Transverse colon (tissue), 4 donors: ENCODE data around the gene BMPER. TPM values are rescaled to one million over a fixed set of nuclear protein-coding genes. Genes with fewer than 3 reads are reported as not detected.

Experiments
- DNase-seq: peaks from one replicate; pipeline ENCODE4 v3.0.0-alpha.2; 2019
- H3K27ac ChIP-seq, 4 donors: fragments of 200-600 bp; sonication (generic); 2 replicates each; pipeline ENCODE4 v1.5.1; 2016 to 2018; ENCODE audit warnings: inconsistent platforms in 4 of 4
- H3K27me3 ChIP-seq: fragments of 200-600 bp; sonication (generic); 2 replicates; pipeline ENCODE4 v1.5.1; 2017; ENCODE audit warnings: inconsistent platforms
- H3K36me3 ChIP-seq, 4 donors: fragments of 200-600 bp; sonication (generic); 2 replicates each; pipeline ENCODE4 v1.5.1; 2017 to 2019; ENCODE audit warnings: inconsistent platforms in 4 of 4
- H3K4me1 ChIP-seq, 4 donors: fragments of 200-600 bp; sonication (generic); 2 replicates each; pipeline ENCODE4 v1.5.1; 2017 to 2020; ENCODE audit warnings: inconsistent platforms in 4 of 4
- H3K4me3 ChIP-seq, 4 donors: fragments of 200-600 bp; sonication (generic); 1 replicate in 1 of 4; 2 replicates in 3 of 4; pipeline versions ENCODE4 v1.5.1 to v1.6.1; 2017 to 2019; ENCODE audit warnings: inconsistent platforms in 4 of 4
- H3K9me3 ChIP-seq, 2 donors: fragments of 200-600 bp; sonication (generic); 2 replicates each; pipeline ENCODE4 v1.5.1; 2017 to 2019; ENCODE audit warnings: inconsistent platforms in 2 of 2
- CTCF ChIP-seq, 5 experiments: fragments of 200-600 bp in 3 of 5; fragments of 450-650 bp in 2 of 5; sonication (generic) in 3 of 5; IDR thresholded peaks; 1 replicate in 2 of 5; 2 replicates in 3 of 5; pipeline ENCODE4 v1.5.1; 2016 to 2017; ENCODE audit warnings: antibody characterized with exemption in 5 of 5, inconsistent platforms in 3 of 5, mild to moderate bottlenecking in 2 of 5, moderate library complexity in 1 of 5
- EP300 ChIP-seq: sonication (generic); formaldehyde crosslinking; IDR thresholded peaks from one replicate; pipeline ENCODE4 v1.6.1; 2017; ENCODE audit warnings: antibody characterized with exemption, low read depth
- POLR2A ChIP-seq: fragments of 450-650 bp; IDR thresholded peaks from one replicate; pipeline ENCODE4 v1.6.1; 2016; ENCODE audit warnings: antibody characterized with exemption, mild to moderate bottlenecking, moderate library complexity
- POLR2AphosphoS5 ChIP-seq, 3 donors: sonication (generic); formaldehyde crosslinking; IDR thresholded peaks; one replicate each; pipeline ENCODE4 v1.6.1; 2016; ENCODE audit warnings: antibody characterized with exemption in 3 of 3
- WGBS, 2 donors: methylation state at CpG; one replicate each; pipeline ENCODE4 v1.1.5; 2018; ENCODE audit warnings: low coverage in 1 of 2; 5-methylcytosine and 5-hydroxymethylcytosine counted together
- in situ Hi-C, 4 donors: fragments of 200-750 bp; cut with MboI; loops; one replicate each; pipeline versions ENCODE4 v1.15.0 to v1.15.1; 2017; ENCODE audit warnings: low sequenced_read_pairs in 3 of 4, low pct_ligation_motif_present in 1 of 4, low pct_unique_long_range_greater_than_20kb in 1 of 4
- intact Hi-C: fragments of 100-400 bp; cut with DNase I; formaldehyde crosslinking; loops from one replicate; pipeline ENCODE4 v1.15.1; 2023; ENCODE audit warnings: low total_unique reads
- total RNA-seq, 4 donors: library from RNA; depleted of rRNA; stranded (reverse); fragments of >200 nt; gene quantifications; one replicate each; pipeline ENCODE4 v1.1.0, GENCODE V29; 2016

Gene BMPER
- total RNA-seq, 4 donors from 2014 or later = 1.00 to 2.5 (median 1.8) TPM

- peaks cover 0 to 20% (median 9%) of the 10 kb centered on the region in 4 donors for H3K4me1 ChIP-seq
- no peaks in the 10 kb centered on the region for H3K36me3 ChIP-seq
- no peak overlapping the region for H3K4me3 ChIP-seq
- H3K27me3 ChIP-seq = peaks cover 65% of the 10 kb centered on the region
- in situ Hi-C loops = no loop called here
- H3K9me3 ChIP-seq = no peaks in the 10 kb centered on the region
- 89 to 94% methylated on average over 3 to 4 of the region's 4 CpGs for WGBS, 2 donors
- intact Hi-C loops = no loop called here
- no peak for DNase-seq
- no peak for TF ChIP-seq CTCF (IDR thresholded peaks at IDR 0.05)
- TF ChIP-seq POLR2AphosphoS5 (IDR thresholded peaks at IDR 0.05) = no peak
- TF ChIP-seq POLR2A = no peak
- no peak for TF ChIP-seq EP300
- no peak overlapping the region for H3K27ac ChIP-seq
Observed at GRCh38 chr7:33901199-33901598, 4.1 kb upstream of the BMPER start.

- H3K4me1 ChIP-seq = peaks cover 0 to 20% (median 9%) of the 10 kb centered on the region in 4 donors
- H3K4me3 ChIP-seq = no peak overlapping the region
- H3K27me3 ChIP-seq = peaks cover 71% of the 10 kb centered on the region
- WGBS, 2 donors = 0 to 80% methylated on average over 1 to 2 of the region's 2 CpGs
- H3K27ac ChIP-seq = no peak overlapping the region
- TF ChIP-seq CTCF (IDR thresholded peaks at IDR 0.05) (no peak), POLR2AphosphoS5 (IDR thresholded peaks at IDR 0.05) (no peak), EP300 (no peak), POLR2A (no peak)
- in situ Hi-C loops (no loop called here), intact Hi-C loops (no loop called here)
- no peak for DNase-seq
- H3K36me3 ChIP-seq = no peaks in the 10 kb centered on the region
- H3K9me3 ChIP-seq = no peaks in the 10 kb centered on the region
Observed at GRCh38 chr7:33901847-33902246, 3.5 kb upstream of the BMPER start.

GRCh38 chr7:33902746-33903145 is 2.6 kb upstream of the BMPER start:
- H3K9me3 ChIP-seq = no peaks in the 10 kb centered on the region
- H3K4me1 ChIP-seq = peaks cover 0 to 20% (median 9%) of the 10 kb centered on the region in 4 donors
- H3K27ac ChIP-seq = no peak overlapping the region
- intact Hi-C loops = no loop called here
- DNase-seq = no peak
- no peaks in the 10 kb centered on the region for H3K36me3 ChIP-seq
- 85 to 86% methylated on average over 2 to 4 of the region's 4 CpGs for WGBS, 2 donors
- H3K4me3 ChIP-seq = no peak overlapping the region
- H3K27me3 ChIP-seq = peaks cover 77% of the 10 kb centered on the region
- TF ChIP-seq CTCF (IDR thresholded peaks at IDR 0.05) (no peak), POLR2A (no peak), EP300 (no peak), POLR2AphosphoS5 (IDR thresholded peaks at IDR 0.05) (no peak)
- in situ Hi-C loops = no loop called here

GRCh38 chr7:33903791-33904680 is 1.3 kb upstream of the BMPER start:
- Histone ChIP-seq H3K36me3 (no peaks in the 10 kb centered on the region), H3K4me1 (peaks cover 0 to 20% (median 9%) of the 10 kb centered on the region in 4 donors), H3K27me3 (peaks cover 73% of the 10 kb centered on the region), H3K4me3 (peak overlapping the region; percentile 35 to 59 (median 42)), H3K27ac (peak overlapping the region; percentile 63 to 73 (median 70)), H3K9me3 (no peaks in the 10 kb centered on the region)
- in situ Hi-C loops (no loop called here), intact Hi-C loops (no loop called here)
- WGBS, 2 donors = 7 to 26% methylated on average over 13 to 46 of the region's 56 CpGs
- no peak for TF ChIP-seq POLR2A
- TF ChIP-seq POLR2AphosphoS5 (IDR thresholded peaks at IDR 0.05) = no peak
- no peak for TF ChIP-seq EP300
- no peak for TF ChIP-seq CTCF (IDR thresholded peaks at IDR 0.05)
- peak; percentile 13 for DNase-seq
